ENCODE results near the gene MKS1. TPM values are rescaled to one million over a fixed set of nuclear protein-coding genes. Genes with fewer than 3 reads are reported as not detected.

MKS1 gene
- polyA plus RNA-seq, 2 of the 4 experiments (the other 2 are of a cell fraction): 16.2 to 18.6 TPM

DNA sequence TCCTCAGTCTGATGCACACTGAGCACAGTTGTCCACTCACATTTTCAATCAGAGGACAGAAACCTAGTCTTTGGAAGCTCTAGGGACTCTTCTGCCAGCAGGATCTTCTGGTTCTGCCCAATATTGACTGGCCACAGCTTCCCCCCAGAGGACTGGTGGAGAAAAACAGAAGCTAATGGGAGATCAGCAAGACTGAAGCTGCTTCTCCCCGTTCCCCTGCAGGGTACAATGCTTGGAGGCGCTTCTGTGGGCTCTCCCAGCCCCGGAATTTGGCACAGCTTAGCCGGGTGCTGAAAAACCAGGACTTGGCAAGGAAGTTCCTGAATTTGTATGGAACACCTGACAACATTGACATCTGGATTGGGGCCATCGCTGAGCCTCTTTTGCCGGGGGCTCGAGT, 16.2 kb downstream of the MKS1 start:
- DNase-seq (ENCODE audit: low read depth in 1 of 2, low spot score in 1 of 2) (no peak), ATAC-seq (no peak), FAIRE-seq (no peak)
- TF ChIP-seq FOSL2 (IDR thresholded peaks at IDR 0.05) (no peak), FOSL2 (CRISPR knock-in tag; IDR thresholded peaks at IDR 0.05) (no peak), JUNB (IDR thresholded peaks at IDR 0.05) (no peak), TP53 (CRISPR knock-in tag; IDR thresholded peaks at IDR 0.05) (no peak), RNF2 (IDR thresholded peaks at IDR 0.05; ENCODE audit: borderline replicate concordance, low read depth) (no peak), HDAC2 (IDR thresholded peaks at IDR 0.05) (no peak), CBX8 (IDR thresholded peaks at IDR 0.05) (no peak), MAZ (IDR thresholded peaks at IDR 0.05; ENCODE audit: borderline replicate concordance, low read depth, low read length) (no peak), SREBF2 (IDR thresholded peaks at IDR 0.05) (no peak), BHLHE40 (IDR thresholded peaks at IDR 0.05; ENCODE audit: low read depth, low read length) (no peak), POLR2AphosphoS2 (conservative IDR thresholded peaks at IDR 0.05; ENCODE audit: low read length) (no peak), JUN (IDR thresholded peaks at IDR 0.05) (no peak), HOXB5 (CRISPR knock-in tag; IDR thresholded peaks at IDR 0.05) (no peak)
- TF ChIP-seq, protein P1, sequence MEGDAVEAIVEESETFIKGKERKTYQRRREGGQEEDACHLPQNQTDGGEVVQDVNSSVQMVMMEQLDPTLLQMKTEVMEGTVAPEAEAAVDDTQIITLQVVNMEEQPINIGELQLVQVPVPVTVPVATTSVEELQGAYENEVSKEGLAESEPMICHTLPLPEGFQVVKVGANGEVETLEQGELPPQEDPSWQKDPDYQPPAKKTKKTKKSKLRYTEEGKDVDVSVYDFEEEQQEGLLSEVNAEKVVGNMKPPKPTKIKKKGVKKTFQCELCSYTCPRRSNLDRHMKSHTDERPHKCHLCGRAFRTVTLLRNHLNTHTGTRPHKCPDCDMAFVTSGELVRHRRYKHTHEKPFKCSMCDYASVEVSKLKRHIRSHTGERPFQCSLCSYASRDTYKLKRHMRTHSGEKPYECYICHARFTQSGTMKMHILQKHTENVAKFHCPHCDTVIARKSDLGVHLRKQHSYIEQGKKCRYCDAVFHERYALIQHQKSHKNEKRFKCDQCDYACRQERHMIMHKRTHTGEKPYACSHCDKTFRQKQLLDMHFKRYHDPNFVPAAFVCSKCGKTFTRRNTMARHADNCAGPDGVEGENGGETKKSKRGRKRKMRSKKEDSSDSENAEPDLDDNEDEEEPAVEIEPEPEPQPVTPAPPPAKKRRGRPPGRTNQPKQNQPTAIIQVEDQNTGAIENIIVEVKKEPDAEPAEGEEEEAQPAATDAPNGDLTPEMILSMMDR (IDR thresholded peaks at IDR 0.05): no peak
- Histone ChIP-seq H3K4me1 (no peaks in the 10 kb centered on the region), H3K27ac (no peak overlapping the region), H3K9me3 (no peaks in the 10 kb centered on the region), H3K4me2 (no peak overlapping the region), H3K4me3 (no peak overlapping the region)
- POLR2A ChIA-PET: no interaction called here
- 46% methylated on average over 7 of the region's 7 CpGs for WGBS (ENCODE audit: missing lambda C conversion rate)
- CTCF ChIA-PET: interaction anchor here (1.3 to 5.7 kb wide), 4 partner anchors 13 to 47 kb away, joined by 3 to 55 read pairs (median 18); partner anchors contain the start of genes EPX and MKS1

DNA sequence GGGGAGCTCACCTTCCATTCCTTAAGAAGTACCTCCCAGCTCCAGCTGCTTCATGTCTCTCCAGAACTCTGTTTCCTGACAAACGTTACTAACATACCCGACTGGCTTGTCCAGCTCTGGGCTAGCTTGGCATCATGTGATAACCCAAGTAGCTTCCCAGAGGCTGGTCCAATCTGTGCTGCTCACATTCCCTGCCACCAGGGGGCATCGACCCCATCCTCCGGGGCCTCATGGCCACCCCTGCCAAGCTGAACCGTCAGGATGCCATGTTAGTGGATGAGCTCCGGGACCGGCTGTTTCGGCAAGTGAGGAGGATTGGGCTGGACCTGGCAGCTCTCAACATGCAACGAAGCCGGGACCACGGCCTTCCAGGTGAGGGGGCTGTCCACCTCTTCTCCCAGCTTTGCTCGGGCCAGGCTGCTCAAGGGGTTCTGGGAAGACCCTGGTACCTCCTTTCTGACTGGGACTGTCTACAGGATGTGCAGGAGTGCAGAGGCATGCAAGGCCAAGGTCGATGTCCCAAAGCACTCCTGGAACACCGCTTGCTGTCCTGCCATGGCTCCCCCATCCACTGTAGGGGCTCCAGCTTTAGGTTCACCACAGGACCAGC, 18.9 kb downstream of the MKS1 start:
- ChIA-PET CTCF (interaction anchor here (0.6 to 5.7 kb wide), 28 partner anchors 10 to 953 kb away, joined by 3 to 55 read pairs (median 4); partner anchors contain the start of genes EPX, LPO and MKS1), POLR2A (no interaction called here)
- H3K27ac ChIP-seq: 0 out of 6 replicates have a peak overlapping the region, but pooled peaks of 1 of the 2 experiments have one; percentile 23
- peak overlapping the region; percentile 67 for H3K4me2 ChIP-seq
- H3K4me3 ChIP-seq: no peak overlapping the region
- peak; percentile 86 to 98 for ATAC-seq
- 28% methylated on average over 11 of the region's 14 CpGs for WGBS (ENCODE audit: missing lambda C conversion rate)
- peak; percentile 80 to 89 for DNase-seq (ENCODE audit: low read depth in 1 of 2, low spot score in 1 of 2)
- TF ChIP-seq, protein P2, sequence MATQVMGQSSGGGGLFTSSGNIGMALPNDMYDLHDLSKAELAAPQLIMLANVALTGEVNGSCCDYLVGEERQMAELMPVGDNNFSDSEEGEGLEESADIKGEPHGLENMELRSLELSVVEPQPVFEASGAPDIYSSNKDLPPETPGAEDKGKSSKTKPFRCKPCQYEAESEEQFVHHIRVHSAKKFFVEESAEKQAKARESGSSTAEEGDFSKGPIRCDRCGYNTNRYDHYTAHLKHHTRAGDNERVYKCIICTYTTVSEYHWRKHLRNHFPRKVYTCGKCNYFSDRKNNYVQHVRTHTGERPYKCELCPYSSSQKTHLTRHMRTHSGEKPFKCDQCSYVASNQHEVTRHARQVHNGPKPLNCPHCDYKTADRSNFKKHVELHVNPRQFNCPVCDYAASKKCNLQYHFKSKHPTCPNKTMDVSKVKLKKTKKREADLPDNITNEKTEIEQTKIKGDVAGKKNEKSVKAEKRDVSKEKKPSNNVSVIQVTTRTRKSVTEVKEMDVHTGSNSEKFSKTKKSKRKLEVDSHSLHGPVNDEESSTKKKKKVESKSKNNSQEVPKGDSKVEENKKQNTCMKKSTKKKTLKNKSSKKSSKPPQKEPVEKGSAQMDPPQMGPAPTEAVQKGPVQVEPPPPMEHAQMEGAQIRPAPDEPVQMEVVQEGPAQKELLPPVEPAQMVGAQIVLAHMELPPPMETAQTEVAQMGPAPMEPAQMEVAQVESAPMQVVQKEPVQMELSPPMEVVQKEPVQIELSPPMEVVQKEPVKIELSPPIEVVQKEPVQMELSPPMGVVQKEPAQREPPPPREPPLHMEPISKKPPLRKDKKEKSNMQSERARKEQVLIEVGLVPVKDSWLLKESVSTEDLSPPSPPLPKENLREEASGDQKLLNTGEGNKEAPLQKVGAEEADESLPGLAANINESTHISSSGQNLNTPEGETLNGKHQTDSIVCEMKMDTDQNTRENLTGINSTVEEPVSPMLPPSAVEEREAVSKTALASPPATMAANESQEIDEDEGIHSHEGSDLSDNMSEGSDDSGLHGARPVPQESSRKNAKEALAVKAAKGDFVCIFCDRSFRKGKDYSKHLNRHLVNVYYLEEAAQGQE (IDR thresholded peaks at IDR 0.05): no peak
- TF ChIP-seq FOXS1 (CRISPR knock-in tag; IDR thresholded peaks at IDR 0.05) (no peak), SMC3 (IDR thresholded peaks at IDR 0.05) (peak; percentile 48; the same call in 2 of the 3 replicates), RAD21 (conservative IDR thresholded peaks at IDR 0.05 in 1 of 2, IDR thresholded peaks at IDR 0.05 in 1 of 2) (peak in 1 of 2 experiments; percentile 57; a peak in 3 of 5 replicates), RNF2 (IDR thresholded peaks at IDR 0.05; ENCODE audit: borderline replicate concordance, low read depth) (no peak), MYC (IDR thresholded peaks at IDR 0.05; ENCODE audit: borderline replicate concordance, low read length) (peak; percentile 59; the same call in 1 of the 2 replicates), MAFK (IDR thresholded peaks at IDR 0.05; ENCODE audit: partially characterized antibody) (no peak), KDM5A (IDR thresholded peaks at IDR 0.05) (no peak)
- TF ChIP-seq, protein P3, sequence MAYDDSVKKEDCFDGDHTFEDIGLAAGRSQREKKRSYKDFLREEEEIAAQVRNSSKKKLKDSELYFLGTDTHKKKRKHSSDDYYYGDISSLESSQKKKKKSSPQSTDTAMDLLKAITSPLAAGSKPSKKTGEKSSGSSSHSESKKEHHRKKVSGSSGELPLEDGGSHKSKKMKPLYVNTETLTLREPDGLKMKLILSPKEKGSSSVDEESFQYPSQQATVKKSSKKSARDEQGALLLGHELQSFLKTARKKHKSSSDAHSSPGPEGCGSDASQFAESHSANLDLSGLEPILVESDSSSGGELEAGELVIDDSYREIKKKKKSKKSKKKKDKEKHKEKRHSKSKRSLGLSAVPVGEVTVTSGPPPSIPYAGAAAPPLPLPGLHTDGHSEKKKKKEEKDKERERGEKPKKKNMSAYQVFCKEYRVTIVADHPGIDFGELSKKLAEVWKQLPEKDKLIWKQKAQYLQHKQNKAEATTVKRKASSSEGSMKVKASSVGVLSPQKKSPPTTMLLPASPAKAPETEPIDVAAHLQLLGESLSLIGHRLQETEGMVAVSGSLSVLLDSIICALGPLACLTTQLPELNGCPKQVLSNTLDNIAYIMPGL (CRISPR knock-in tag; IDR thresholded peaks at IDR 0.05; ENCODE audit: borderline replicate concordance): no peak
- TF ChIP-seq, protein P4, sequence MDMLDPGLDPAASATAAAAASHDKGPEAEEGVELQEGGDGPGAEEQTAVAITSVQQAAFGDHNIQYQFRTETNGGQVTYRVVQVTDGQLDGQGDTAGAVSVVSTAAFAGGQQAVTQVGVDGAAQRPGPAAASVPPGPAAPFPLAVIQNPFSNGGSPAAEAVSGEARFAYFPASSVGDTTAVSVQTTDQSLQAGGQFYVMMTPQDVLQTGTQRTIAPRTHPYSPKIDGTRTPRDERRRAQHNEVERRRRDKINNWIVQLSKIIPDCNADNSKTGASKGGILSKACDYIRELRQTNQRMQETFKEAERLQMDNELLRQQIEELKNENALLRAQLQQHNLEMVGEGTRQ (IDR thresholded peaks at IDR 0.05): peak; percentile 52
- TF ChIP-seq, protein P5, sequence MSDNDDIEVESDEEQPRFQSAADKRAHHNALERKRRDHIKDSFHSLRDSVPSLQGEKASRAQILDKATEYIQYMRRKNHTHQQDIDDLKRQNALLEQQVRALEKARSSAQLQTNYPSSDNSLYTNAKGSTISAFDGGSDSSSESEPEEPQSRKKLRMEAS (IDR thresholded peaks at IDR 0.05): peak; percentile 79
- TF ChIP-seq, protein P1 (IDR thresholded peaks at IDR 0.05): peak; percentile 64
- H3K9me3 ChIP-seq: no peaks in the 10 kb centered on the region
- H3K4me1 ChIP-seq: no peaks in the 10 kb centered on the region
- FAIRE-seq: no peak
